HepG2 (cell line): ENCODE results near the gene LMOD1. TPM values are rescaled to one million over a fixed set of nuclear protein-coding genes. Genes with fewer than 3 reads are reported as not detected.

Experiments
- ATAC-seq: fragments of 200-7000 bp; cut with Tn5 transposase; 3 replicates; pipeline ENCODE4 v1.9.1; 2020; ENCODE audit warnings: mild to moderate bottlenecking, moderate library complexity
- BruUV-seq: library from RNA; stranded (reverse); fragments of 400-500 nt; replicated peaks from 2 replicates; lab custom pipeline; 2021; lab: Mats Ljungman, UMichigan
- CTCF ChIA-PET: fragments of 300-600 bp; formaldehyde crosslinking; extraction: SDS; loops from one replicate; lab custom pipeline; 2021; ENCODE audit warnings: low total read pairs, inconsistent platforms, low intra/inter-chr PET ratio; lab: Yijun Ruan, JAX
- POLR2A ChIA-PET: fragments of 350-600 bp; sonication (Branson Sonifier 250); formaldehyde crosslinking; loops from one replicate; lab custom pipeline; 2020; ENCODE audit warnings: antibody characterized with exemption, inconsistent platforms; lab: Yijun Ruan, JAX
- DNase-seq: peaks from one replicate; pipeline ENCODE4 v3.0.0-alpha.2; 2015; ENCODE audit warnings: low spot score
- FAIRE-seq: peaks from 3 replicates; lab custom pipeline; 2011; peaks lifted over from hg19 to GRCh38; lab: Jason Lieb, UNC
- H2AFZ ChIP-seq: one replicate; pipeline ENCODE4 v1.6.1; 2011; ENCODE audit warnings: low read length, inconsistent platforms
- H3K27ac ChIP-seq: fragments of 300-600 bp; 3 replicates; pipeline ENCODE4 v1.8.0; 2011; ENCODE audit warnings: mixed run types, mild to moderate bottlenecking, mixed read lengths, low read length, inconsistent platforms; ENCODE audit not compliant: insufficient read depth; ENCODE audit errors: extremely low read length
- H3K27me3 ChIP-seq, 2 experiments: fragments of 200-600 bp in 1 of 2; 2 replicates in 1 of 2; 3 replicates in 1 of 2; pipeline versions ENCODE4 v1.6.0 to v1.8.0; 2011; ENCODE audit warnings: low read length in 2 of 2, mild to moderate bottlenecking in 2 of 2, moderate library complexity in 2 of 2, inconsistent platforms in 1 of 2; ENCODE audit not compliant: insufficient read depth in 2 of 2, control insufficient read depth in 1 of 2
- H3K36me3 ChIP-seq, 2 experiments: fragments of 200-600 bp in 1 of 2; replicated peaks in 1 of 2; 2 replicates in 1 of 2; 3 replicates in 1 of 2; pipeline versions ENCODE4 v1.5.1 to v1.8.0; 2011; ENCODE audit warnings: low read length in 2 of 2, inconsistent platforms in 1 of 2; ENCODE audit not compliant: insufficient read depth in 2 of 2, control insufficient read depth in 1 of 2
- H3K4me1 ChIP-seq: 2 replicates; pipeline ENCODE4 v1.5.1; 2012; ENCODE audit warnings: low read length, inconsistent platforms; ENCODE audit not compliant: insufficient read depth
- H3K4me2 ChIP-seq: 2 replicates; pipeline ENCODE4 v1.6.0; 2011; ENCODE audit warnings: low read depth, low read length, inconsistent platforms
- H3K4me3 ChIP-seq, 3 experiments: fragments of 200-600 bp in 1 of 3; sonication (generic), shearing (Covaris generic) in 1 of 3; replicated peaks in 1 of 3; 2 replicates each; pipeline ENCODE4 v1.5.1; 2011 to 2016; ENCODE audit warnings: low read length in 3 of 3, inconsistent platforms in 2 of 3, low read depth in 2 of 3, mild to moderate bottlenecking in 2 of 3, control low read depth in 1 of 3, mixed read lengths in 1 of 3; ENCODE audit not compliant: insufficient read depth in 1 of 3
- H3K79me2 ChIP-seq: one replicate; pipeline ENCODE4 v1.6.1; 2011; ENCODE audit warnings: low read length, inconsistent platforms; ENCODE audit not compliant: insufficient read depth
- H3K9ac ChIP-seq: 2 replicates; pipeline ENCODE4 v1.6.0; 2011; ENCODE audit warnings: mild to moderate bottlenecking, low read depth, low read length, inconsistent platforms; ENCODE audit not compliant: insufficient read depth
- H3K9me3 ChIP-seq: 2 replicates; pipeline ENCODE4 v1.5.1; 2012; ENCODE audit warnings: mild to moderate bottlenecking, low read length
- H4K20me1 ChIP-seq: 2 replicates; pipeline ENCODE4 v1.6.0; 2011; ENCODE audit warnings: inconsistent platforms, mild to moderate bottlenecking, low read length, moderate library complexity; ENCODE audit not compliant: insufficient read depth
- CSRNP1 ChIP-seq: sonication (generic); formaldehyde crosslinking; IDR thresholded peaks from 2 replicates; pipeline ENCODE4 v1.8.1; 2023; ENCODE audit warnings: mild to moderate bottlenecking, missing genetic modification reagents
- HNRNPL ChIP-seq: fragments of 200-400 bp; formaldehyde crosslinking; IDR thresholded peaks from 2 replicates; pipeline ENCODE4 v1.6.1; 2017; ENCODE audit warnings: mild to moderate bottlenecking, low read depth, low read length
- HOXA5 ChIP-seq: sonication (generic); formaldehyde crosslinking; IDR thresholded peaks from 2 replicates; pipeline ENCODE4 v1.4.0; 2020; ENCODE audit warnings: missing genetic modification reagents
- JUN ChIP-seq: sonication (generic); formaldehyde crosslinking; IDR thresholded peaks from 2 replicates; pipeline ENCODE4 v1.4.0; 2020; ENCODE audit warnings: mild to moderate bottlenecking, missing genetic modification reagents
- MYNN ChIP-seq: sonication (generic); formaldehyde crosslinking; IDR thresholded peaks from 2 replicates; pipeline ENCODE4 v1.4.0; 2020; ENCODE audit warnings: mild to moderate bottlenecking, low read depth, missing genetic modification reagents
- U2AF2 ChIP-seq: fragments of 200-400 bp; formaldehyde crosslinking; IDR thresholded peaks from 2 replicates; pipeline ENCODE4 v1.6.1; 2017; ENCODE audit warnings: low read depth, mild to moderate bottlenecking, low read length
- ZKSCAN1 ChIP-seq: fragments of 150-350 bp; IDR thresholded peaks from 2 replicates; pipeline ENCODE4 v1.6.1; 2014; ENCODE audit warnings: low read length
- ZNF207 ChIP-seq: fragments of 450-650 bp; IDR thresholded peaks from 2 replicates; pipeline ENCODE4 v1.6.1; 2016; ENCODE audit warnings: antibody characterized with exemption, borderline replicate concordance
- ZNF292 ChIP-seq: sonication (generic); formaldehyde crosslinking; IDR thresholded peaks from 2 replicates; pipeline ENCODE4 v1.8.1; 2022; ENCODE audit warnings: mild to moderate bottlenecking, low read depth, missing genetic modification reagents, borderline replicate concordance
- ZNF44 ChIP-seq: sonication (generic); formaldehyde crosslinking; IDR thresholded peaks from 2 replicates; pipeline ENCODE4 v1.5.1; 2020; ENCODE audit warnings: mild to moderate bottlenecking, missing genetic modification reagents
- ZNF441 ChIP-seq: sonication (generic); formaldehyde crosslinking; IDR thresholded peaks from 2 replicates; pipeline ENCODE4 v1.7.0; 2021; ENCODE audit warnings: missing genetic modification reagents, borderline replicate concordance
- ZNF446 ChIP-seq: sonication (generic); formaldehyde crosslinking; IDR thresholded peaks from 2 replicates; pipeline ENCODE4 v1.5.0; 2020; ENCODE audit warnings: mild to moderate bottlenecking, missing genetic modification reagents
- ZNF609 ChIP-seq: sonication (generic); formaldehyde crosslinking; IDR thresholded peaks from 2 replicates; pipeline ENCODE4 v1.4.0; 2020; ENCODE audit warnings: mild to moderate bottlenecking, missing genetic modification reagents, borderline replicate concordance
- WGBS: methylation state at CpG from one replicate; pipeline ENCODE4 v1.1.6; 2017; ENCODE audit warnings: low lambda C conversion rate; 5-methylcytosine and 5-hydroxymethylcytosine counted together
- in situ Hi-C: cut with HindIII; loops from 2 replicates; pipeline ENCODE4 v1.10.0; 2017; ENCODE audit warnings: low pct_unique_long_range_greater_than_20kb; ENCODE audit not compliant: extremely low pct_ligation_motif_present
- intact Hi-C: fragments of 100-400 bp; cut with micrococcal nuclease; formaldehyde crosslinking; loops from one replicate; pipeline ENCODE4 v1.10.0; 2022; ENCODE audit not compliant: unreplicated experiment
- polyA plus RNA-seq, 8 experiments: library from polyadenylated mRNA; depleted of rRNA in 3 of 8; stranded (reverse) in 7 of 8; unstranded in 1 of 8; fragments of >200 nt; fragmentation: Illumina TruSeq in 4 of 8; extraction: Trizol in 4 of 8; gene quantifications; 2 replicates each; pipeline versions ENCODE4 v1.2.1 to v1.2.3, GENCODE V29; 2011 to 2016; ENCODE audit warnings: low read depth in 4 of 8, missing spikeins in 1 of 8, mixed read lengths in 1 of 8; ENCODE audit not compliant: insufficient read depth in 1 of 8
- total RNA-seq, 5 experiments: library from RNA; depleted of rRNA; stranded (reverse); fragments of >200 nt; fragmentation: Illumina TruSeq; extraction: Trizol; gene quantifications; 2 replicates each; pipeline ENCODE4 v1.2.3, GENCODE V29; 2016; ENCODE audit warnings: low read depth in 1 of 5

The LMOD1 gene
- total and polyA plus RNA-seq, 2 of the 13 experiments (the other 11 are each of a cell fraction or from before 2014, with no cell fraction given), result not detected

- peak; percentile 91 for ATAC-seq
- H3K9ac ChIP-seq, result peak within 1 kb of the TSS; percentile 93
- H3K4me2 ChIP-seq, result peak within 1 kb of the TSS; percentile 92
- TSS peak; percentile 79 for BruUV-seq
- ChIA-PET POLR2A (interaction anchor here (0.9 to 1.9 kb wide), 6 partner anchors 17 to 103 kb away, joined by 3 to 7 read pairs (median 5); partner anchors contain the start of gene ELF3), CTCF (no interaction called here)
- H3K4me1 ChIP-seq, result peaks cover 26% of the 10 kb centered on the region
- in situ Hi-C loops, result no loop called here
- FAIRE-seq, result no peak
- WGBS, result 0% methylated on average over 6 of the region's 80 CpGs
- peak within 1 kb of the TSS; percentile 81 for H3K27ac ChIP-seq
- no peaks in the 10 kb centered on the region for H3K9me3 ChIP-seq
- H2AFZ ChIP-seq, result peak within 1 kb of the TSS; percentile 75
- peak; percentile 31 for DNase-seq
- no peaks in the 10 kb centered on the region for H4K20me1 ChIP-seq
- intact Hi-C loops, result loop anchor here (5.0 kb wide), 1 partner anchor 96 kb away; the partner anchor contains the start of gene SHISA4
- H3K27me3 ChIP-seq, result no peaks in the 10 kb centered on the region
- H3K36me3 ChIP-seq, result peaks cover 0 to 5% of the 10 kb centered on the region in 2 experiments; a peak in 1 of 5 replicates
- peaks cover 30% of the 10 kb centered on the region for H3K79me2 ChIP-seq
- H3K4me3 ChIP-seq, result peak within 1 kb of the TSS; percentile 74 to 91 (median 79)
- TF ChIP-seq U2AF2 (no peak), CSRNP1 (no peak), HOXA5 (no peak), ZNF441 (CRISPR knock-in tag) (no peak), MYNN (CRISPR knock-in tag) (0 out of 2 replicates have a peak, but pooled peaks have one; percentile 43), JUN (no peak), ZKSCAN1 (no peak), ZNF609 (CRISPR knock-in tag) (peak; percentile 44; the same call in 1 of the 2 replicates), ZNF446 (CRISPR knock-in tag) (0 out of 2 replicates have a peak, but pooled peaks have one; percentile 57), HNRNPL (no peak), ZNF292 (CRISPR knock-in tag) (no peak), ZNF207 (no peak), ZNF44 (CRISPR knock-in tag) (no peak)
Measured at GRCh38 chr1:201982623-201983379, 36.5 kb upstream of the LMOD1 start, which contains the start of gene RNPEP. RNPEP (plus strand) TSS chr1:201982648; CDS start chr1:201982667, 19 bp downstream.
